Measurements from ENCODE around the gene ZFYVE9. TPM values are rescaled to one million over a fixed set of nuclear protein-coding genes. Genes with fewer than 3 reads are reported as not detected.

ZFYVE9 gene
- total and polyA plus RNA-seq, 2 of the 13 experiments (the other 11 are each of a cell fraction or from before 2014, with no cell fraction given): 9.2 to 19.8 TPM

- TF ChIP-seq HMGXB4 (CRISPR knock-in tag; IDR thresholded peaks at IDR 0.05; ENCODE audit: borderline replicate concordance in 1 of 2, low read depth in 1 of 2) (no peak), FOXO1 (CRISPR knock-in tag; IDR thresholded peaks at IDR 0.05) (peak; percentile 94), ZNF367 (CRISPR knock-in tag; IDR thresholded peaks at IDR 0.05; ENCODE audit: borderline replicate concordance) (no peak), TARDBP (CRISPR knock-in tag; IDR thresholded peaks at IDR 0.05) (peak; percentile 37; the same call in 1 of the 2 replicates), RFX3 (CRISPR knock-in tag; IDR thresholded peaks at IDR 0.05) (no peak), ZNF468 (CRISPR knock-in tag; IDR thresholded peaks at IDR 0.05) (no peak), PAXIP1 (CRISPR knock-in tag; conservative IDR thresholded peaks at IDR 0.05) (peak; percentile 90), AHDC1 (CRISPR knock-in tag; IDR thresholded peaks at IDR 0.05; ENCODE audit: borderline replicate concordance) (peak; percentile 87; the same call in 1 of the 2 replicates), HHEX (CRISPR knock-in tag; IDR thresholded peaks at IDR 0.05) (no peak)
- TF ChIP-seq, protein P1, sequence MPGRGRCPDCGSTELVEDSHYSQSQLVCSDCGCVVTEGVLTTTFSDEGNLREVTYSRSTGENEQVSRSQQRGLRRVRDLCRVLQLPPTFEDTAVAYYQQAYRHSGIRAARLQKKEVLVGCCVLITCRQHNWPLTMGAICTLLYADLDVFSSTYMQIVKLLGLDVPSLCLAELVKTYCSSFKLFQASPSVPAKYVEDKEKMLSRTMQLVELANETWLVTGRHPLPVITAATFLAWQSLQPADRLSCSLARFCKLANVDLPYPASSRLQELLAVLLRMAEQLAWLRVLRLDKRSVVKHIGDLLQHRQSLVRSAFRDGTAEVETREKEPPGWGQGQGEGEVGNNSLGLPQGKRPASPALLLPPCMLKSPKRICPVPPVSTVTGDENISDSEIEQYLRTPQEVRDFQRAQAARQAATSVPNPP (CRISPR knock-in tag; IDR thresholded peaks at IDR 0.05): no peak
Measured at GRCh38 chr1:52281518-52281917, 139.6 kb downstream of the ZFYVE9 start (continued).

All from HepG2 (cell line).